Liver (tissue), 9 donors: Measurements from ENCODE around the gene PDZD2. TPM values are rescaled to one million over a fixed set of nuclear protein-coding genes. Genes with fewer than 3 reads are reported as not detected.
"Not testable (repeated sequence)": the region's sequence is repeated elsewhere in the genome, so short reads cannot be mapped to it uniquely, and the experiment has no call there.

Experiments
- DNase-seq: peaks from one replicate; pipeline ENCODE4 v3.0.0-alpha.2; 2017; ENCODE audit warnings: low spot score
- H3K27ac ChIP-seq, 2 donors: one replicate each; pipeline ENCODE4 v1.7.0; 2013; ENCODE audit warnings: inconsistent platforms in 2 of 2, low read length in 2 of 2, control low read depth in 1 of 2, low read depth in 1 of 2, mild to moderate bottlenecking in 1 of 2
- H3K27me3 ChIP-seq, 4 donors: one replicate each; pipeline versions ENCODE4 v1.6.1 to v1.7.0; 2013; ENCODE audit warnings: low read length in 3 of 4, inconsistent platforms in 1 of 4, mild to moderate bottlenecking in 1 of 4, moderate library complexity in 1 of 4; ENCODE audit not compliant: control insufficient read depth in 4 of 4, insufficient read depth in 4 of 4
- H3K36me3 ChIP-seq, 4 donors: one replicate each; pipeline versions ENCODE4 v1.6.1 to v1.7.0; 2013; ENCODE audit warnings: low read length in 3 of 4, mild to moderate bottlenecking in 3 of 4, low read depth in 1 of 4, moderate library complexity in 1 of 4; ENCODE audit not compliant: control insufficient read depth in 4 of 4, insufficient read depth in 3 of 4
- H3K4me1 ChIP-seq, 4 donors: one replicate each; pipeline versions ENCODE4 v1.6.1 to v1.7.0; 2013; ENCODE audit warnings: low read length in 3 of 4, mild to moderate bottlenecking in 3 of 4, moderate library complexity in 1 of 4; ENCODE audit not compliant: control insufficient read depth in 4 of 4, insufficient read depth in 4 of 4
- H3K4me3 ChIP-seq, 3 donors: one replicate each; pipeline versions ENCODE4 v1.6.1 to v1.7.0; 2013; ENCODE audit warnings: low read length in 3 of 3, control low read depth in 1 of 3, low read depth in 1 of 3, mild to moderate bottlenecking in 1 of 3
- H3K9ac ChIP-seq, 2 donors: one replicate each; pipeline ENCODE4 v1.7.0; 2013; ENCODE audit warnings: low read length in 2 of 2, mild to moderate bottlenecking in 2 of 2, moderate library complexity in 2 of 2, control low read depth in 1 of 2, low read depth in 1 of 2
- H3K9me3 ChIP-seq, 4 donors: one replicate each; pipeline versions ENCODE4 v1.6.1 to v1.7.0; 2013; ENCODE audit warnings: low read length in 3 of 4; ENCODE audit not compliant: control insufficient read depth in 4 of 4
- EGR1 ChIP-seq, 2 donors: IDR thresholded peaks; 2 replicates each; pipeline ENCODE4 v1.6.1; 2016 to 2018; ENCODE audit warnings: antibody characterized with exemption in 2 of 2, low read depth in 2 of 2
- FOXA1 ChIP-seq: IDR thresholded peaks from 2 replicates; pipeline ENCODE4 v1.6.1; 2016; ENCODE audit warnings: antibody characterized with exemption
- FOXA2 ChIP-seq: IDR thresholded peaks from 2 replicates; pipeline ENCODE4 v1.6.1; 2016; ENCODE audit warnings: antibody characterized with exemption
- GABPA ChIP-seq, 2 donors: IDR thresholded peaks in 1 of 2; conservative IDR thresholded peaks in 1 of 2; 2 replicates each; pipeline ENCODE4 v1.6.1; 2016; ENCODE audit warnings: antibody characterized with exemption in 2 of 2, mild to moderate bottlenecking in 1 of 2, moderate library complexity in 1 of 2
- HNF4A ChIP-seq, 2 donors: conservative IDR thresholded peaks; 2 replicates each; pipeline ENCODE4 v1.6.1; 2016; ENCODE audit warnings: antibody characterized with exemption in 2 of 2, mild to moderate bottlenecking in 2 of 2
- HNF4G ChIP-seq: IDR thresholded peaks from 2 replicates; pipeline ENCODE4 v1.6.1; 2016; ENCODE audit warnings: antibody characterized with exemption
- NR2F2 ChIP-seq: IDR thresholded peaks from 2 replicates; pipeline ENCODE4 v1.6.1; 2016; ENCODE audit warnings: antibody characterized with exemption
- RAD21 ChIP-seq, 2 donors: IDR thresholded peaks; 2 replicates each; pipeline ENCODE4 v1.6.1; 2016; ENCODE audit warnings: antibody characterized with exemption in 2 of 2, mild to moderate bottlenecking in 2 of 2
- RXRA ChIP-seq, 2 donors: IDR thresholded peaks; 2 replicates each; pipeline ENCODE4 v1.6.1; 2017 to 2018; ENCODE audit warnings: antibody characterized with exemption in 2 of 2, mild to moderate bottlenecking in 1 of 2
- SP1 ChIP-seq: IDR thresholded peaks from 2 replicates; pipeline ENCODE4 v1.6.1; 2018; ENCODE audit warnings: antibody characterized with exemption, mild to moderate bottlenecking
- TAF1 ChIP-seq: conservative IDR thresholded peaks from 2 replicates; pipeline ENCODE4 v1.6.1; 2016; ENCODE audit warnings: antibody characterized with exemption, mild to moderate bottlenecking
- YY1 ChIP-seq: IDR thresholded peaks from 2 replicates; pipeline ENCODE4 v1.6.1; 2016; ENCODE audit warnings: antibody characterized with exemption, mild to moderate bottlenecking
- WGBS: extraction: QIAGEN DNeasy Blood & Tissue Kit; methylation state at CpG from one replicate; pipeline ENCODE4 v1.1.7; 2013; 5-methylcytosine and 5-hydroxymethylcytosine counted together
- polyA plus RNA-seq, 2 donors: library from polyadenylated mRNA; stranded (reverse) in 1 of 2; unstranded in 1 of 2; fragments of 200-250 nt in 1 of 2; fragments of >200 nt in 1 of 2; fragmentation: Nextera tagmentation in 1 of 2; extraction: Ambion mirVana in 1 of 2; gene quantifications; one replicate each; pipeline versions ENCODE4 v1.2.1 to v1.2.3, GENCODE V29; 2013 to 2015
- total RNA-seq, 2 donors: library from RNA; depleted of rRNA; stranded (reverse); fragments of >200 nt; gene quantifications; one replicate each; pipeline ENCODE4 v1.2.3, GENCODE V29; 2014
- TF ChIP-seq, protein P1 (sequence below): IDR thresholded peaks from 2 replicates; pipeline ENCODE4 v1.6.1; 2016; ENCODE audit warnings: antibody characterized with exemption, mild to moderate bottlenecking
- TF ChIP-seq, protein P2 (sequence below): IDR thresholded peaks from 2 replicates; pipeline ENCODE4 v1.6.1; 2016; ENCODE audit warnings: antibody characterized with exemption
- TF ChIP-seq, protein P3 (sequence below): IDR thresholded peaks from 2 replicates; pipeline ENCODE4 v1.6.1; 2016; ENCODE audit warnings: antibody characterized with exemption
- TF ChIP-seq, protein P4 (sequence below): fragments of 150-350 bp; IDR thresholded peaks from 2 replicates; pipeline ENCODE4 v1.5.1; 2017; ENCODE audit warnings: improper control_type of control experiment, low read depth, low read length; ENCODE audit not compliant: missing input control
- TF ChIP-seq, protein P5 (sequence below): IDR thresholded peaks from 2 replicates; pipeline ENCODE4 v1.6.1; 2016; ENCODE audit warnings: antibody characterized with exemption
- donor health status: healthy.
- donor health status: healthy.
- donor health status: healthy.
- donor health status: healthy.
- donor health status: healthy.

Gene PDZD2
- total and polyA plus RNA-seq, 4 donors = 0.27 to 1.1 (median 0.54) TPM

DNA sequence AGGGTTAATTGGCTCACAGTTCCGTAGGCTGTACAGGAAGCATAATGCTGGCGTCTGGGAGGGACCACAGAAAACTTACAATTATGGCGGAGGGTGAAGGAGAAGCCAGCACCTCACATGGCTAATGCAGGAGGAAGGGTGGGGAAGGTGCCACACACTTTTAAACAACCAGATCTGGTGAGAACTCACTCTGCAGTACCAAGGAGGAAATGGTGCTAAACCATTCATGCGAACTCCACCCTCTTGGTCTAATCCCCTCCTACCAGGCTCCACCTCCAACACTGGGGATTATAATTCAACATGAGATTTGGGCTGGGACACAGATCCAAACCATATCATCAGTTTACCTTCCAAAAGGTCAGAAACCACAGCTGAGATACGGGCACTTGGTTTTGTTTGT lies 122.9 kb downstream of the PDZD2 start:
- H3K9ac ChIP-seq = no peak overlapping the region
- no peak overlapping the region for H3K4me3 ChIP-seq
- no peak for TF ChIP-seq HNF4A (conservative IDR thresholded peaks at IDR 0.05)
- no peak for TF ChIP-seq HNF4G
- no peak for TF ChIP-seq FOXA2
- TF ChIP-seq RAD21 (IDR thresholded peaks at IDR 0.05) = no peak
- TF ChIP-seq TAF1 = no peak
- TF ChIP-seq, protein P1, sequence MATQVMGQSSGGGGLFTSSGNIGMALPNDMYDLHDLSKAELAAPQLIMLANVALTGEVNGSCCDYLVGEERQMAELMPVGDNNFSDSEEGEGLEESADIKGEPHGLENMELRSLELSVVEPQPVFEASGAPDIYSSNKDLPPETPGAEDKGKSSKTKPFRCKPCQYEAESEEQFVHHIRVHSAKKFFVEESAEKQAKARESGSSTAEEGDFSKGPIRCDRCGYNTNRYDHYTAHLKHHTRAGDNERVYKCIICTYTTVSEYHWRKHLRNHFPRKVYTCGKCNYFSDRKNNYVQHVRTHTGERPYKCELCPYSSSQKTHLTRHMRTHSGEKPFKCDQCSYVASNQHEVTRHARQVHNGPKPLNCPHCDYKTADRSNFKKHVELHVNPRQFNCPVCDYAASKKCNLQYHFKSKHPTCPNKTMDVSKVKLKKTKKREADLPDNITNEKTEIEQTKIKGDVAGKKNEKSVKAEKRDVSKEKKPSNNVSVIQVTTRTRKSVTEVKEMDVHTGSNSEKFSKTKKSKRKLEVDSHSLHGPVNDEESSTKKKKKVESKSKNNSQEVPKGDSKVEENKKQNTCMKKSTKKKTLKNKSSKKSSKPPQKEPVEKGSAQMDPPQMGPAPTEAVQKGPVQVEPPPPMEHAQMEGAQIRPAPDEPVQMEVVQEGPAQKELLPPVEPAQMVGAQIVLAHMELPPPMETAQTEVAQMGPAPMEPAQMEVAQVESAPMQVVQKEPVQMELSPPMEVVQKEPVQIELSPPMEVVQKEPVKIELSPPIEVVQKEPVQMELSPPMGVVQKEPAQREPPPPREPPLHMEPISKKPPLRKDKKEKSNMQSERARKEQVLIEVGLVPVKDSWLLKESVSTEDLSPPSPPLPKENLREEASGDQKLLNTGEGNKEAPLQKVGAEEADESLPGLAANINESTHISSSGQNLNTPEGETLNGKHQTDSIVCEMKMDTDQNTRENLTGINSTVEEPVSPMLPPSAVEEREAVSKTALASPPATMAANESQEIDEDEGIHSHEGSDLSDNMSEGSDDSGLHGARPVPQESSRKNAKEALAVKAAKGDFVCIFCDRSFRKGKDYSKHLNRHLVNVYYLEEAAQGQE = no peak
- no peak for TF ChIP-seq NR2F2
- no peak for TF ChIP-seq SP1
- no peak for TF ChIP-seq FOXA1
- TF ChIP-seq GABPA (IDR thresholded peaks at IDR 0.05 in 1 of 2, conservative IDR thresholded peaks at IDR 0.05 in 1 of 2) = no peak
- TF ChIP-seq, protein P2, sequence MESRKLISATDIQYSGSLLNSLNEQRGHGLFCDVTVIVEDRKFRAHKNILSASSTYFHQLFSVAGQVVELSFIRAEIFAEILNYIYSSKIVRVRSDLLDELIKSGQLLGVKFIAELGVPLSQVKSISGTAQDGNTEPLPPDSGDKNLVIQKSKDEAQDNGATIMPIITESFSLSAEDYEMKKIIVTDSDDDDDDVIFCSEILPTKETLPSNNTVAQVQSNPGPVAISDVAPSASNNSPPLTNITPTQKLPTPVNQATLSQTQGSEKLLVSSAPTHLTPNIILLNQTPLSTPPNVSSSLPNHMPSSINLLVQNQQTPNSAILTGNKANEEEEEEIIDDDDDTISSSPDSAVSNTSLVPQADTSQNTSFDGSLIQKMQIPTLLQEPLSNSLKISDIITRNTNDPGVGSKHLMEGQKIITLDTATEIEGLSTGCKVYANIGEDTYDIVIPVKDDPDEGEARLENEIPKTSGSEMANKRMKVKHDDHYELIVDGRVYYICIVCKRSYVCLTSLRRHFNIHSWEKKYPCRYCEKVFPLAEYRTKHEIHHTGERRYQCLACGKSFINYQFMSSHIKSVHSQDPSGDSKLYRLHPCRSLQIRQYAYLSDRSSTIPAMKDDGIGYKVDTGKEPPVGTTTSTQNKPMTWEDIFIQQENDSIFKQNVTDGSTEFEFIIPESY = no peak
- TF ChIP-seq RXRA (IDR thresholded peaks at IDR 0.05) = no peak
- TF ChIP-seq, protein P3, sequence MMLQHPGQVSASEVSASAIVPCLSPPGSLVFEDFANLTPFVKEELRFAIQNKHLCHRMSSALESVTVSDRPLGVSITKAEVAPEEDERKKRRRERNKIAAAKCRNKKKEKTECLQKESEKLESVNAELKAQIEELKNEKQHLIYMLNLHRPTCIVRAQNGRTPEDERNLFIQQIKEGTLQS = no peak
- TF ChIP-seq EGR1 (IDR thresholded peaks at IDR 0.05; ENCODE audit: low read depth in 2 of 2) = no peak
- H3K9me3 ChIP-seq = peaks cover 0 to 3% (median 0%) of the 10 kb centered on the region in 4 donors
- H3K4me1 ChIP-seq = no peaks in the 10 kb centered on the region
- DNase-seq = no peak
- no peak overlapping the region for H3K27ac ChIP-seq
- 78% methylated on average over 5 of the region's 5 CpGs for WGBS
- H3K27me3 ChIP-seq = no peaks in the 10 kb centered on the region
- H3K36me3 ChIP-seq = no peaks in the 10 kb centered on the region

DNA sequence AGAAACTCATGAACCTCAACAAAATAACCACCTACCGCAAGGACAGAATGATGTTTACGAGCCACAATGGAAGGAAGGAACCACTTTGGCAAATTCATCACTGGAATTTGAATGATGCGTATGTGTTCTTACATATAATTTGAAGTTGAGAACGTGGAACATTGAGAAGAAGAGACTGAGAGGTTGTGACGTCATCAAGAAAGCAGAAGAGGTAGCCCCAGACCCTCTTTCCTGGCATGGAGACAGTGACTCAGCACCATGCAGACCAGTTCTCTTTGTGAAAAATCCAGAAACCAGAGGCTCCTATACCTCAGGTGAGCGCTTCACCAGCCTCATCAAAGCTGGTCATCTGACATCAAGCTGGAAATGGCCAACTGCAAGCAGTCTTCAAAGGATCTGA lies 124.5 kb downstream of the PDZD2 start:
- WGBS = 87% methylated on average over 6 of the region's 6 CpGs
- Histone ChIP-seq H3K9me3 (peaks cover 0 to 3% (median 0%) of the 10 kb centered on the region in 4 donors), H3K27ac (no peak overlapping the region), H3K9ac (no peak overlapping the region), H3K36me3 (no peaks in the 10 kb centered on the region), H3K4me3 (no peak overlapping the region), H3K4me1 (no peaks in the 10 kb centered on the region), H3K27me3 (peaks cover 0 to 4% (median 0%) of the 10 kb centered on the region in 4 donors)
- TF ChIP-seq TAF1 = no peak
- TF ChIP-seq GABPA (IDR thresholded peaks at IDR 0.05 in 1 of 2, conservative IDR thresholded peaks at IDR 0.05 in 1 of 2) = no peak
- TF ChIP-seq, protein P4, sequence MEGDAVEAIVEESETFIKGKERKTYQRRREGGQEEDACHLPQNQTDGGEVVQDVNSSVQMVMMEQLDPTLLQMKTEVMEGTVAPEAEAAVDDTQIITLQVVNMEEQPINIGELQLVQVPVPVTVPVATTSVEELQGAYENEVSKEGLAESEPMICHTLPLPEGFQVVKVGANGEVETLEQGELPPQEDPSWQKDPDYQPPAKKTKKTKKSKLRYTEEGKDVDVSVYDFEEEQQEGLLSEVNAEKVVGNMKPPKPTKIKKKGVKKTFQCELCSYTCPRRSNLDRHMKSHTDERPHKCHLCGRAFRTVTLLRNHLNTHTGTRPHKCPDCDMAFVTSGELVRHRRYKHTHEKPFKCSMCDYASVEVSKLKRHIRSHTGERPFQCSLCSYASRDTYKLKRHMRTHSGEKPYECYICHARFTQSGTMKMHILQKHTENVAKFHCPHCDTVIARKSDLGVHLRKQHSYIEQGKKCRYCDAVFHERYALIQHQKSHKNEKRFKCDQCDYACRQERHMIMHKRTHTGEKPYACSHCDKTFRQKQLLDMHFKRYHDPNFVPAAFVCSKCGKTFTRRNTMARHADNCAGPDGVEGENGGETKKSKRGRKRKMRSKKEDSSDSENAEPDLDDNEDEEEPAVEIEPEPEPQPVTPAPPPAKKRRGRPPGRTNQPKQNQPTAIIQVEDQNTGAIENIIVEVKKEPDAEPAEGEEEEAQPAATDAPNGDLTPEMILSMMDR = no peak
- TF ChIP-seq, protein P3 = no peak
- no peak for TF ChIP-seq NR2F2
- TF ChIP-seq YY1 = no peak
- TF ChIP-seq, protein P5, sequence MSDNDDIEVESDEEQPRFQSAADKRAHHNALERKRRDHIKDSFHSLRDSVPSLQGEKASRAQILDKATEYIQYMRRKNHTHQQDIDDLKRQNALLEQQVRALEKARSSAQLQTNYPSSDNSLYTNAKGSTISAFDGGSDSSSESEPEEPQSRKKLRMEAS = no peak
- DNase-seq = no peak

DNA sequence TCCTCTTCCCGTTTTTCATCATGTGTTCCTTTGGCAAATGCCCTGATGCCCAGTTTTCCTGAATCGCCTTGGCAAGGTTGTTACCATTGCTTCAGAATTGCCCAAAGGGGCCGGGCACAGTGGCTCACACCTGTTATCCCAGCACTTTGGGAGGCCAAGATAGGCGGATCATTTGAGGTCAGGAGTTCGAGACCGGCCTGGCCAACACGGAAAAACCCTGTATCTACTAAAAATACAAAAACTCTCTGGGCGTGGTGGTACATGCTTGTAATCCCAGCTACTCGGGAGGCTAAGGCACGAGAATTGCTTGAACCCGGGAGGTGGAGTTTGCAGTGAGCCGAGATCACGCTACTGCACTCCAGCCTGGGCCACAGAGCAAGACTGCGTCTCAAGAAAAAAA lies 125.8 kb downstream of the PDZD2 start:
- H3K9me3 ChIP-seq, H3K4me1 ChIP-seq, H3K9ac ChIP-seq, H3K36me3 ChIP-seq, H3K27me3 ChIP-seq, H3K27ac ChIP-seq, DNase-seq, H3K4me3 ChIP-seq: not testable (repeated sequence)
- 79% methylated on average over 14 of the region's 14 CpGs for WGBS
